Hepatocyte (in vitro differentiated cells): ENCODE data around the gene MYH16.

Source experiments
- CTCF ChIP-seq: fragments of 200-600 bp; sonication (generic); IDR thresholded peaks from 2 replicates; pipeline ENCODE4 v1.5.1; 2016; ENCODE audit warnings: antibody characterized with exemption, mild to moderate bottlenecking; ENCODE audit not compliant: poor library complexity
- EZH2phosphoT487 ChIP-seq: fragments of 200-600 bp; sonication (generic); IDR thresholded peaks from one replicate; pipeline ENCODE4 v1.6.1; 2018; ENCODE audit warnings: antibody characterized with exemption, mild to moderate bottlenecking, low read depth, moderate library complexity; ENCODE audit not compliant: unreplicated experiment, severe bottlenecking

GRCh38 chr7:99258501-99258900, 14.1 kb upstream of the MYH16 start:
- TF ChIP-seq CTCF (no peak), EZH2phosphoT487 (no peak)
